Neural cell (in vitro differentiated cells): ENCODE results near the gene SCARB1. TPM values are rescaled to one million over a fixed set of nuclear protein-coding genes. Genes with fewer than 3 reads are reported as not detected.

ENCODE experiments used
- H2AFZ ChIP-seq: fragments of 200-600, 300-800 bp; sonication (generic), shearing (Covaris generic); 2 replicates; pipeline ENCODE4 v1.6.0; 2014; ENCODE audit warnings: low read depth, mild to moderate bottlenecking, antibody characterized with exemption, low read length, moderate library complexity
- H3F3A ChIP-seq: fragments of 200-600 bp; shearing (Covaris generic); 2 replicates; pipeline ENCODE4 v1.6.1; 2016; ENCODE audit warnings: mild to moderate bottlenecking, moderate library complexity, mixed read lengths, antibody characterized with exemption, low read length; ENCODE audit not compliant: insufficient read depth, poor library complexity, severe bottlenecking
- H3K27ac ChIP-seq: fragments of 200-600, 300-800 bp; sonication (generic), shearing (Covaris generic); 2 replicates; pipeline ENCODE4 v1.5.1; 2014; ENCODE audit warnings: mild to moderate bottlenecking, low read length, moderate library complexity
- H3K27me3 ChIP-seq: fragments of 300-800, 200-600 bp; sonication (generic), shearing (Covaris generic); 2 replicates; pipeline ENCODE4 v1.6.0; 2014; ENCODE audit warnings: mild to moderate bottlenecking, low read depth, low read length, moderate library complexity; ENCODE audit not compliant: insufficient read depth
- H3K36me3 ChIP-seq: fragments of 300-800, 200-600 bp; sonication (generic), shearing (Covaris generic); 2 replicates; pipeline ENCODE4 v1.5.1; 2014; ENCODE audit warnings: mild to moderate bottlenecking, antibody characterized with exemption, low read length, moderate library complexity; ENCODE audit not compliant: insufficient read depth
- H3K4me2 ChIP-seq: fragments of 300-800, 200-600 bp; sonication (generic), shearing (Covaris generic); 2 replicates; pipeline ENCODE4 v1.6.0; 2014; ENCODE audit warnings: mild to moderate bottlenecking, low read length
- H3K4me3 ChIP-seq: fragments of 300-800, 200-600 bp; sonication (generic), shearing (Covaris generic); 2 replicates; pipeline ENCODE4 v1.5.1; 2014; ENCODE audit warnings: mild to moderate bottlenecking, low read length, moderate library complexity
- H3K79me2 ChIP-seq: fragments of 200-600 bp; shearing (Covaris generic); replicated peaks from 2 replicates; pipeline ENCODE4 v1.6.0; 2014; ENCODE audit warnings: mild to moderate bottlenecking, low read length, moderate library complexity; ENCODE audit not compliant: insufficient read depth
- H3K9ac ChIP-seq: fragments of 300-800, 200-600 bp; sonication (generic), shearing (Covaris generic); 2 replicates; pipeline ENCODE4 v1.6.1; 2016; ENCODE audit warnings: mild to moderate bottlenecking, low read length, mixed read lengths
- H3K9me2 ChIP-seq: fragments of 200-600 bp; shearing (Covaris generic); 2 replicates; pipeline ENCODE4 v1.6.1; 2016; ENCODE audit warnings: mild to moderate bottlenecking, low read length, mixed read lengths; ENCODE audit not compliant: insufficient read depth
- H3K9me3 ChIP-seq: fragments of 200-600, 300-800 bp; sonication (generic), shearing (Covaris generic); 2 replicates; pipeline ENCODE4 v1.6.1; 2016; ENCODE audit warnings: mild to moderate bottlenecking, mixed run types, low read length, moderate library complexity, mixed read lengths
- H4K20me1 ChIP-seq: fragments of 200-600 bp; shearing (Covaris generic); 2 replicates; pipeline ENCODE4 v1.6.1; 2016; ENCODE audit warnings: mild to moderate bottlenecking, mixed run types; ENCODE audit not compliant: insufficient read depth
- EP300 ChIP-seq: fragments of 450-650 bp; conservative IDR thresholded peaks from 2 replicates; pipeline ENCODE4 v1.6.1; 2014; ENCODE audit warnings: antibody characterized with exemption, mild to moderate bottlenecking, moderate library complexity; ENCODE audit not compliant: poor library complexity, severe bottlenecking
- EZH2 ChIP-seq: fragments of 200-600, 300-800 bp; shearing (Covaris generic), sonication (generic); IDR thresholded peaks from 2 replicates; pipeline ENCODE4 v1.6.1; 2014; ENCODE audit warnings: antibody characterized with exemption, low read length, borderline replicate concordance, mild to moderate bottlenecking; ENCODE audit not compliant: insufficient read depth, poor library complexity, severe bottlenecking
- MXI1 ChIP-seq: fragments of 450-650 bp; conservative IDR thresholded peaks from 2 replicates; pipeline ENCODE4 v1.6.1; 2014; ENCODE audit warnings: antibody characterized with exemption, mild to moderate bottlenecking; ENCODE audit not compliant: poor library complexity, severe bottlenecking
- POLR2AphosphoS5 ChIP-seq: IDR thresholded peaks from 2 replicates; pipeline ENCODE4 v1.6.1; 2012
- RAD21 ChIP-seq: fragments of 450-650 bp; conservative IDR thresholded peaks from 2 replicates; pipeline ENCODE4 v1.6.1; 2014; ENCODE audit warnings: antibody characterized with exemption, mild to moderate bottlenecking, moderate library complexity
- REST ChIP-seq: IDR thresholded peaks from 2 replicates; pipeline ENCODE4 v1.6.1; 2012; ENCODE audit warnings: borderline replicate concordance
- SMC3 ChIP-seq: fragments of 450-650 bp; conservative IDR thresholded peaks from 2 replicates; pipeline ENCODE4 v1.6.1; 2014; ENCODE audit warnings: antibody characterized with exemption, mild to moderate bottlenecking, moderate library complexity; ENCODE audit not compliant: poor library complexity
- TAF1 ChIP-seq: IDR thresholded peaks from 2 replicates; pipeline ENCODE4 v1.6.1; 2012; ENCODE audit warnings: low read depth
- polyA plus RNA-seq: library from polyadenylated mRNA; depleted of rRNA; stranded (reverse); fragments of >200 nt; gene quantifications from 2 replicates; pipeline ENCODE4 v1.2.3, GENCODE V29; 2014
- TF ChIP-seq, protein P1 (sequence below): fragments of 450-650 bp; IDR thresholded peaks from 2 replicates; pipeline ENCODE4 v1.5.1; 2014; ENCODE audit warnings: antibody characterized with exemption, mild to moderate bottlenecking, moderate library complexity; ENCODE audit not compliant: poor library complexity, severe bottlenecking

The SCARB1 gene
- polyA plus RNA-seq, 1 donor from 2014 or later = 5.8 TPM

DNA sequence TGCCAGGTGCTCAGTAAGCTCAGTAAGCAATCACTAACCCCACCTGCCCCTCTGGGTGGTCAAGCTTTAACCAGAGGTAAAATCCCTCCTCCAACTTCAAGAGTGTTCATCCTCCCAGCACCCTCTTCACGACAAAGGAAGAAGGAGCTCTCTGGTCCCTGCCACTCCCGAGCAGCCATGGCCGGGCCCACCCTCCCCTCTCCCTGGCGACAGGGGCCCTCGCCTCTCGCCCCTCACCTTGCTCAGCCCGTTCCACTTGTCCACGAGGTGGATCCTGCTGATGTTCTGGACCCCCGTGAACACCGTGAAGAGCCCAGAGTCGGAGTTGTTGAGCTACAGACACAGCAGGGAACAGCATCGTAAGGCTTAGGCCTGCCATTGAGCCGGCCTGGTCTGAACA lies 52.0 kb downstream of the SCARB1 start:
- Histone ChIP-seq H3K27ac (no peak overlapping the region), H3K4me2 (no peak overlapping the region), H3K9ac (no peak overlapping the region), H3K79me2 (no peaks in the 10 kb centered on the region), H3K9me3 (no peaks in the 10 kb centered on the region), H2AFZ (no peak overlapping the region), H3K27me3 (no peaks in the 10 kb centered on the region), H3F3A (no peaks in the 10 kb centered on the region), H3K9me2 (no peaks in the 10 kb centered on the region), H3K36me3 (no peaks in the 10 kb centered on the region), H4K20me1 (no peaks in the 10 kb centered on the region), H3K4me3 (no peak overlapping the region)
- TF ChIP-seq MXI1 = no peak
- no peak for TF ChIP-seq POLR2AphosphoS5
- no peak for TF ChIP-seq RAD21
- TF ChIP-seq EP300 = no peak
- TF ChIP-seq, protein P1, sequence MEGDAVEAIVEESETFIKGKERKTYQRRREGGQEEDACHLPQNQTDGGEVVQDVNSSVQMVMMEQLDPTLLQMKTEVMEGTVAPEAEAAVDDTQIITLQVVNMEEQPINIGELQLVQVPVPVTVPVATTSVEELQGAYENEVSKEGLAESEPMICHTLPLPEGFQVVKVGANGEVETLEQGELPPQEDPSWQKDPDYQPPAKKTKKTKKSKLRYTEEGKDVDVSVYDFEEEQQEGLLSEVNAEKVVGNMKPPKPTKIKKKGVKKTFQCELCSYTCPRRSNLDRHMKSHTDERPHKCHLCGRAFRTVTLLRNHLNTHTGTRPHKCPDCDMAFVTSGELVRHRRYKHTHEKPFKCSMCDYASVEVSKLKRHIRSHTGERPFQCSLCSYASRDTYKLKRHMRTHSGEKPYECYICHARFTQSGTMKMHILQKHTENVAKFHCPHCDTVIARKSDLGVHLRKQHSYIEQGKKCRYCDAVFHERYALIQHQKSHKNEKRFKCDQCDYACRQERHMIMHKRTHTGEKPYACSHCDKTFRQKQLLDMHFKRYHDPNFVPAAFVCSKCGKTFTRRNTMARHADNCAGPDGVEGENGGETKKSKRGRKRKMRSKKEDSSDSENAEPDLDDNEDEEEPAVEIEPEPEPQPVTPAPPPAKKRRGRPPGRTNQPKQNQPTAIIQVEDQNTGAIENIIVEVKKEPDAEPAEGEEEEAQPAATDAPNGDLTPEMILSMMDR = no peak
- no peak for TF ChIP-seq SMC3
- no peak for TF ChIP-seq TAF1
- TF ChIP-seq REST = no peak
- no peak for TF ChIP-seq EZH2

GRCh38 chr12:124809878-124810277 lies 53.8 kb downstream of the SCARB1 start:
- TF ChIP-seq TAF1 (no peak), EP300 (no peak), RAD21 (no peak), SMC3 (no peak), REST (no peak), EZH2 (no peak), MXI1 (no peak), POLR2AphosphoS5 (no peak)
- TF ChIP-seq, protein P1 = no peak
- no peak overlapping the region for H3K27ac ChIP-seq
- no peak overlapping the region for H3K9ac ChIP-seq
- H3K4me3 ChIP-seq = no peak overlapping the region
- no peaks in the 10 kb centered on the region for H3K79me2 ChIP-seq
- H3K4me2 ChIP-seq = no peak overlapping the region
- no peaks in the 10 kb centered on the region for H3K36me3 ChIP-seq
- no peaks in the 10 kb centered on the region for H3K9me3 ChIP-seq
- H3F3A ChIP-seq = no peaks in the 10 kb centered on the region
- H3K27me3 ChIP-seq = no peaks in the 10 kb centered on the region
- H4K20me1 ChIP-seq = no peaks in the 10 kb centered on the region
- H3K9me2 ChIP-seq = no peaks in the 10 kb centered on the region
- H2AFZ ChIP-seq = no peak overlapping the region
